NAMALWA (cell line): ENCODE results near the gene ANKRD23.
"Not testable (repeated sequence)": the region's sequence is repeated elsewhere in the genome, so short reads cannot be mapped to it uniquely, and the experiment has no call there.

ENCODE experiments used
- DNase-seq: peaks from one replicate; pipeline ENCODE4 v3.0.0-alpha.2; 2015; ENCODE audit warnings: low spot score

The ANKRD23 gene

DNA sequence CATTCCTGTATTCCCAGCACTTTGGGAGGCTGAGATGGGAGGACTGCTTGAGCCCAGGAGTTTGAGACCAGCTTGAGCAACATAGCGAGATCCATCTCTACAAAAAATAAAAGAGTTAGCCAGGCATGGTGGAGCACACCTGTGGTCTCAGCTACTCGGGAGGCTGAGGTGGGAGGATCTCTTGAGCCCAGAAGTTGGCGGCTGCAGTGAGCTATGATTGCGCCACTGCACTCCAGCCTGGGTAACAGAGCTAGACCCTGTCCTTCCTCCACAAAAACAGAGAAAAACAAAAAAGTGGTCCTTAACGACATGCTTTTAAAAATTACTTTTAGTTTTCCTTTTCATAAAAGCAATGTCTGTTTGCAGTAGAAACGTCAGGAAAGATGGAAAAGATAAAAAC is 47.3 kb downstream of the ANKRD23 start:
- DNase-seq, result not testable (repeated sequence)

DNA sequence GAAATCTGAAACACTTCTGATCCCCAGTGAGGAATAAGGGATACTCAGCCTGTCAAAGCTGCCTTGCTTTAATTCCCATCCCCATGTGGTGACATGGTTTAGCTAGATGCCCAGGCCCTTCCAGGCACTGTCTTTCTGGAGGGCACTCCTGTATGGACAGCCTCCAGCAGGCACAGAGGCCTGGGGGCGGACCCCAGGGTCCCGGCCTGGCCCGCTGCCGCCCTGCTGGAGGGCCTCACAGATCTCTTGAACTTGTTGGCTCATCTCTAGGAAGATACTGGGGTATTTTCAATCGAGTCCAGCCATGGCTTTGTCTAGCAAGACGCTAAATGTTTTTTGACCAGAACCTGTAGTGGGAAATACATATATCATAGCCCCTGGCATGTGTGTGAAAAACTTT is 48.7 kb downstream of the ANKRD23 start:
- no peak for DNase-seq

DNA sequence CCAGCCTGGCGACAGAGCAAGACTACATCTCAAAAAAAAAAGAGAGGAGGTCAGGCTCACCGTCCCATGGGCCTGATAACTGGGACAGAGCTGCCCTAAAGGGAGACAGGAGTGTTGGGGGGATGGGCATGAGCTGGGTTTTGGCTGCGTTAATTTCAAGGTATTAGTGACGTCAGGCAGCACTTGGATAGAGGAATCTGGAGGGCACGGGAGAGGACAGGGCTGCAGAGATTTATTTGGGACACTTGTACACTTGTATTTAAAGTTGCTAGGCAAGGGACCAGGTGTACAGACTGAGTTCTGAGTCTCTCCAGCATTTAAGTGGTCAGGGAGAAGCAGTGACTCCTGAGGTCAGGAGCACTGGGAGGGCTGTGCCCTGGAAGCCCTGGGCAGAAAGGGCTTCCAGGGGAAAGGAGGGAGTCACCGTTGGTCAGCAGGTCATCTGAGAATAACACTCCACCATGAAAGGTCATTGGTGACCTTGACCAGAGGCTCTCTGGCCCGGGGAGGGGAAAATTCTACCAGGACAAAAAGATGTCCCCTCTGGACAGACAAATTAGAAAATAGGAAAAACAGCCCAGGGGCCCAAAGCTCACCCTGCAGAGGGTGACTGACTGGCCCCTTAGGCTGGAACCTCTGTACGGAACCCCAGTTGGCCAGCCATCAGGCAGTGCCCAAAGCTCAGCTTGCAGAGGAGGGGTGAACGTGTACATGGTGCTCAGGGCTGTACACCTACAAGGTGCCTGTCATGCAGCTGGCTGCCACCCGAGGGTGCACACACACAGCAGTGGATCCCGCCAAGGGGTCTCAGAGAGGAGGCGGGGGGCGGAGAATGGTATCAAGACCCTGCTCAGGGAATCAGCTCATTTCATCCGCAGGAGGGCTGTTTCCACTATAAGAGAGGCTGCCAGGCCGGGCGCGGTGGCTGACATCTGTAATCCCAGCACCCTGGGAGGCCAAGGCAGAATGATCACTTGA is 50.8 kb downstream of the ANKRD23 start:
- DNase-seq, result no peak

DNA sequence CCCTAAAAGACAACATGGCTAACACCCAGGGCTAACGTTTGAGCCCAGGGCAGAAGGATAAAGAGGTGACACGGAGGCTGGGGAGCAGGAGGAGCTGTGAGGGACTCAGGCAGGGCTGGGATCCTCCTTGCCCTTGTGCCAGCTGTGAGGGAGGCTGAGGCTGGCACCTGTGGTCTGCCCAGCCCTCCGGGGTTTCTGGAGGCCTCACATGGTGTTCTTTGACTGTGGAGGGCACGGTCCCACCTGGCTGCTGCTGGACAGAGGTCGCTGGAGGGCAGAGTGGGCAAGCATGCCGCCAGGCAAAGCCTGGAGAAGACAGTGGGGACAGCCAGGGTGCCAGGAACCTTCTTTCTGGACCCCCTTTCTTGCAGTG is 54.6 kb downstream of the ANKRD23 start:
- DNase-seq, result no peak

DNA sequence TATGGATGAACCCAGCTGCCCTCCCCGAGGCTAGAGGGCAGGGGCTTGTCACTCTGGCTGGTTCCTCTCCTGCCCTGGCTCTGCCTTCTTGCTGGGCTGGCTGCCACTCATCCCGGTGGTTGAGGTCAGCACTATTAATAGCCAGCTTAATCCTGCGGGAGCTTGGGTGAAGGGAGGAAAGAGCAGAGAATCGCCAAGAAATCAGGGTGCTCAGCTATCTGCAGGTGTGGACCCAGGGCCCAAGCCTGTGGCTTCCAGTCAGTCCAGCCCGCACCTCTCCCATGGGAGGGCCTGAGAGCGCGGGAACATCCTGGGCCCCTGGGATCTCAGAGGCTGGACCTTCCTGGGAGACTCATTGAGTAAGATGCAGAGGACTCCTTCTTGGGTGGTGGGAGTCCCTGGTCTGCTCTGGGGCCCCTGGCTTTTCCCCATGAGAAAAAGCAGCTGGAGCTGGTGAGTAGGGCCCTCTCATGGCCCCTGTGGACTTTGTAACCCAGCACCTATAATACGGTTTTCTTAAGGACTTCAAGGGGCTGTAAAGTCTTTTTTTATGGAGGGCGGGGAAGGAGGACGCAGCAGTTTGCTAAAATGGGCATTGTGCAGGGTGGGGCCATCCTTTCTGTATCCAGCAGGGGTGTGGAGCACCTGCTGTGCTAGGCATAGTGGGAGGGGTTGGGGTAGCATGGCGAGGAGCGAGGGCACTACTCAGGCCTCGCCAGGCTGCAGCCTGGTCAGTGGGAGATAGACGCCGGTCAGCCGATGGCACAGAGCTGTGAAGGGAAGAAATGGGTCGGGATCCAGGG is 55.2 kb downstream of the ANKRD23 start:
- DNase-seq, result no peak
